Testis (tissue), 2 donors: Measurements from ENCODE around the gene PLD1.

ENCODE experiments used
- POLR2A ChIP-seq: fragments of 450-650 bp; IDR thresholded peaks from one replicate; pipeline ENCODE4 v1.6.1; 2017; ENCODE audit warnings: antibody characterized with exemption, mild to moderate bottlenecking, moderate library complexity
- TF ChIP-seq, protein P1 (sequence below), 3 experiments: fragments of 450-650 bp in 2 of 3; fragments of 200-600 bp in 1 of 3; sonication (generic) in 1 of 3; IDR thresholded peaks; one replicate each; pipeline ENCODE4 v1.5.1; 2016 to 2019; ENCODE audit warnings: antibody characterized with exemption in 3 of 3, mild to moderate bottlenecking in 2 of 3, moderate library complexity in 1 of 3

DNA sequence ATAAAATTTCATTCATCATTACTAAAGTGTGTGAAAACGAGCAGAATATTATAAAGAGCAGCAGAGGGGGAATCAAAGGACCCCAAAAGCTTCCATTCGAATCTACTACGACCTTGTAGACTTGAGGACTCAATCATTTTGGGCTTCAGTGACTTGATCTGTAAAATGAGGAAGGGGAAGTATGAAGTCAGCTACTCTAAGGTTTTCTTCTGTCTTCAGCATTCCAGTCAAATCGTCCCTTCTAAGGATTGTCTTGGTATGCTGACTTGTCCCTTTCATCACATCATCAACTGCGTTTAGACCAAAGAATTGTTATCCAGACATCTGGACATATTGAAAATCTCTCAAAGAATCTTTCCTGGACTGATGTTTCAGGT lies 44.8 kb downstream of the PLD1 start:
- no peak for TF ChIP-seq POLR2A
- TF ChIP-seq, protein P1, sequence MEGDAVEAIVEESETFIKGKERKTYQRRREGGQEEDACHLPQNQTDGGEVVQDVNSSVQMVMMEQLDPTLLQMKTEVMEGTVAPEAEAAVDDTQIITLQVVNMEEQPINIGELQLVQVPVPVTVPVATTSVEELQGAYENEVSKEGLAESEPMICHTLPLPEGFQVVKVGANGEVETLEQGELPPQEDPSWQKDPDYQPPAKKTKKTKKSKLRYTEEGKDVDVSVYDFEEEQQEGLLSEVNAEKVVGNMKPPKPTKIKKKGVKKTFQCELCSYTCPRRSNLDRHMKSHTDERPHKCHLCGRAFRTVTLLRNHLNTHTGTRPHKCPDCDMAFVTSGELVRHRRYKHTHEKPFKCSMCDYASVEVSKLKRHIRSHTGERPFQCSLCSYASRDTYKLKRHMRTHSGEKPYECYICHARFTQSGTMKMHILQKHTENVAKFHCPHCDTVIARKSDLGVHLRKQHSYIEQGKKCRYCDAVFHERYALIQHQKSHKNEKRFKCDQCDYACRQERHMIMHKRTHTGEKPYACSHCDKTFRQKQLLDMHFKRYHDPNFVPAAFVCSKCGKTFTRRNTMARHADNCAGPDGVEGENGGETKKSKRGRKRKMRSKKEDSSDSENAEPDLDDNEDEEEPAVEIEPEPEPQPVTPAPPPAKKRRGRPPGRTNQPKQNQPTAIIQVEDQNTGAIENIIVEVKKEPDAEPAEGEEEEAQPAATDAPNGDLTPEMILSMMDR (IDR thresholded peaks at IDR 0.05), result no peak
